ENCODE measurements around the gene CTU2. TPM values are rescaled to one million over a fixed set of nuclear protein-coding genes. Genes with fewer than 3 reads are reported as not detected.

Gene CTU2
- total RNA-seq, 2 experiments from 2014 or later: 46.1 to 48.1 TPM

DNA sequence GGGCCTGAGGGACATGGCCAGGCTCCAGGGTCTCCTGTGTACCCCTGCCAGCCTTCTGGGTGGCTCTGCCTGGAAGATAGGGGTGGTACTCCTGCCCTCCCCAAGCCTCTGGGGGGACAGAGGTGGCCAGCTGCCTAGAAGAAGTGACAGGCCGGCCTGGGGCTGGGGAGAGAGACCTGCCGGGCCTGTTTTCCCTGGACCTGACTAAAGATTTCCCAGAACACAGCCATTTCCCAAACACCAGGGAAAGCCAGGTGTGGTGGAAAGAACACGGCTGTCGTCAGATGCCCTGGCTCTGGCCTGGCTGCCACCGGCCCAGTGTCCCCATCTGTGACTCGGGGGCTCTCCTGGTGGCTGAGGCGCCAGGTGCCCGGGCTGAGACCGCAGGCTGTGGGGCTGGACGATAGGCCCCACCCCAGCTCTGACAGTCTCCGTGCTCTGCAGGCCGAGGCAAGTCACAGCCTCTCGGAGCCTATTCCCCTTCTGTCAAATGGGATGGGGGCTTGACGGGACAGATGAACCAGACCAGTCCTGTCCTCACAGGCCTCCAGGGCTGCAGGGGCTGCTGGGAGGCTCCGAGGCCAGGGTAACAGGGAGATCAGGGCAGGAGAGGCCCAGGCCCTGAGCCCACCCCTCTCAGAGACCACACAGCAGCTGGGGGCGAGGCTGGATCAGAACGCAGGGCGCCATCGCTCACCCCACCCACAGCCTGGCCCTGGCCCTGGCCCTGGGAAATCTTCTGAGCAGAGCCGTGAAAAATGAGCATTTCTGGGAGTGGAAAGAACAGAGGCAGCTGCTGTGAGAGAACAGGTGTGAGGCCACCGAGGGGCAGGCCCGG is 33.1 kb downstream of the CTU2 start:
- no peak overlapping the region for H3K4me3 Mint-ChIP-seq
- DNase-seq: no peak
- CTCF ChIA-PET: no interaction called here
- H3K9me3 Mint-ChIP-seq: no peaks in the 10 kb centered on the region
- no peak overlapping the region for H3K27ac Mint-ChIP-seq
- H3K36me3 Mint-ChIP-seq (ENCODE audit: low read depth): no peaks in the 10 kb centered on the region
- peaks cover 13% of the 10 kb centered on the region for H3K4me1 Mint-ChIP-seq (ENCODE audit: low read depth)
- intact Hi-C loops (cut with micrococcal nuclease): no loop called here
- H3K27me3 Mint-ChIP-seq (ENCODE audit: low read depth): no peaks in the 10 kb centered on the region

DNA sequence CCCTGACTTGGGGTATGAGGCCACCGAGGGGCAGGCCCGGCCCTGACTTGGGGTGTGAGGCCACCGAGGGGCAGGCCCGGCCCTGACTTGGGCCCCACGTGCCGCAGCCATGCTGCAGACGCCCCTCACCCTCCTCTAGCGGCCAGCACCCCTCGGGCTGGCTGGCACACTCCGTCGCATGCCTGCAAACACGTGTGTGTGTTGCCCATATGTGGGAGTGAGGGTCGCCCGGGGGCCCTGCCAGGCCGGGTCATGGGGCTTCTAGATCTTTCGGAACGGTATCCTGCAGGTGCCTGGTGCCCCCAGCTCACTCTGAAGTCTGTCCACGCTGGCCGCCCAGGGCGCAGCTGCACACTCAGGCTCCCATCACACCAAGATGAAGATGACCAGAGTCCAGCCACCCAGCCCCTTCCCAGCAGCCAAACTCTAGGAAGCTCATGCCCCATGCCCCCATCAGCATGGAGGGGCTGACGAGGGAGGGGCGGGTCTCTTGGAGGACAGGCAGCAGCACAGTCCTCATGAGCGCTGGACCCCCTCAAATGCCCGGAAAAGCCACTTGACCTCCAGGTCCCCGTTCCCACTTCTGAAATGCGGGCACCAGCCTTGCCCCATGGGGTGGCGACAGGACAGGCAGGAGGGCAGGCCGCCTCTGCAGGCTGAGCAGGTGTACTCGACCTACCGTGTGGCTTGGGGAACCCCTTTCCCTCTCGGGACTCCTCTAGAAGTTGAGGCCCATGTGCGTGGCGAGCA is 33.8 kb downstream of the CTU2 start:
- Mint-ChIP-seq H3K27ac (no peak overlapping the region), H3K27me3 (ENCODE audit: low read depth) (no peaks in the 10 kb centered on the region), H3K4me1 (ENCODE audit: low read depth) (peaks cover 19% of the 10 kb centered on the region), H3K9me3 (no peaks in the 10 kb centered on the region), H3K4me3 (no peak overlapping the region), H3K36me3 (ENCODE audit: low read depth) (no peaks in the 10 kb centered on the region)
- intact Hi-C loops (cut with micrococcal nuclease): no loop called here
- CTCF ChIA-PET: no interaction called here
- DNase-seq: no peak

DNA sequence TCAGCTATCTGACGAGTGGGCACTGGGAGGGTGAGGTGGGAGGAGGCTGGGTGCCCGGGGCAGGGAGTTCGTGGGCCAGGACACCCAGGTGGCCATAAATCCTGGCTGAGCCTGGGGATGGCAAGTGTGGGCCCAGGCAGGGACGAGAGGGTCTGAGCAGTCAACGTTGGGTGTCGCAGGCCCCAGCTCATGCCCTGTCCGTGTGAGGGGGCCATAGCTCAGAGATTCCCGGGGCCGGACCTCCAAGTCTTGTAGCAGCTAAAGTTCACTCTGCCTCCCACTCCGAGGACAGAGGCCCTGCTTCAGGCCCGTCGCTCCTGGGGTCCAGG is 34.4 kb downstream of the CTU2 start:
- Mint-ChIP-seq H3K27ac (no peak overlapping the region), H3K4me3 (no peak overlapping the region), H3K9me3 (no peaks in the 10 kb centered on the region), H3K4me1 (ENCODE audit: low read depth) (peaks cover 23% of the 10 kb centered on the region), H3K36me3 (ENCODE audit: low read depth) (no peaks in the 10 kb centered on the region), H3K27me3 (ENCODE audit: low read depth) (no peaks in the 10 kb centered on the region)
- no peak for DNase-seq
- intact Hi-C loops (cut with micrococcal nuclease): no loop called here
- CTCF ChIA-PET: no interaction called here

DNA sequence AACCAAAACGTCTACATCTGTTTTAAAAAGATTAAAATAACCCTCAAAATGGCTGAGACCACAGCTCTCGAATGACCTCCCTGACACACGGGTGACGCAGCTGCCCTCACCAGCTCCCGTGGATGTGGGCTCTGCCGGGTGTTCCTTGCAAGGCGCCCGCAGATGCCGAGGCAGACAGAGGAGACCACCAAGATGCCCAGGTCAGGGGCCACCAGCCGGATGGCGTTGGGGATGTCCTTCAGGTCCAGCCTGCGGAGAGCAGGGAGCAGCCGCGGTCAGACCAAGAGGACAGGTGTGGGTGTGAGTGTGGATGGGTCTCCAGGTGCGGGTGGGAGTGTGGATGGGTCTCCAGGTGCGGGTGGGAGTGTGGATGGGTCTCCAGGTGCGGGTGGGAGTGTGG is 35.1 kb downstream of the CTU2 start:
- H3K4me3 Mint-ChIP-seq: no peak overlapping the region
- no peaks in the 10 kb centered on the region for H3K27me3 Mint-ChIP-seq (ENCODE audit: low read depth)
- H3K27ac Mint-ChIP-seq: no peak overlapping the region
- no peaks in the 10 kb centered on the region for H3K36me3 Mint-ChIP-seq (ENCODE audit: low read depth)
- DNase-seq: no peak
- CTCF ChIA-PET: no interaction called here
- intact Hi-C loops (cut with micrococcal nuclease): no loop called here
- H3K4me1 Mint-ChIP-seq (ENCODE audit: low read depth): peaks cover 30% of the 10 kb centered on the region
- no peaks in the 10 kb centered on the region for H3K9me3 Mint-ChIP-seq

DNA sequence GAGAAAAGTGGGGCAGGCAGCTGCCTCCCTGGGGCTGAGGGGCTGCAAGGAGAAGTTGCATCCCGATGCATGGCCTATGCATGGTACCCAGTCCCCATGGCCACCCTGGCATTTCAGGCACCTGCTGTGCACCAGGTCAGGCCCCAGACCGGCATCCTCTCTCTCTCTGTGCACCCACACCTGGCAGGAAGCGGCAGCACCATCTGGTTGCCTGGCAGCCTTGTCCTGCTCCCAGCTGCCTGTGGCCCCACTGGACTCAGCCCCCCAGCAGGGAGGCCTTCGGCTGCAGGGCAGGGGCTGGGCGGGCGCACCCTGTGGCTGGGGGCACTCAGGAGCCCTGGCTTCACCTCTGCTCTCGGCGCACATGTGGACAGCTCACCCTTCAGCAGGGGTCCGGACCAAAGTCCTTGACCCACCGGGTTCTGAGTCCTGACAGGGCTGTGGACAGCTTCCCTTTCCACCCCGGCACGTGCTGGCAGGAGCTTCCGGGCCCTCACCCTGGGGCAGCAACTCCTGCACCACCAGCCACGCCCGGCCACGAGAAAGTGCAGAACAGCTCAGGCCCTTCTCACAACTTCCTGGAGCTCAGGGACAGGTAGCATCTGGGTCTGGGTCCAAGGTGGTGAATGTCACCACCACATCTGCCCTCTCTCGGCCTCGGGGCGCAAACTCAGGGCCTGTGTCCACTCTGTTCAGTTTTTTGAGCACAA is 36.7 kb downstream of the CTU2 start:
- Mint-ChIP-seq H3K9me3 (no peaks in the 10 kb centered on the region), H3K4me3 (no peak overlapping the region), H3K36me3 (ENCODE audit: low read depth) (no peaks in the 10 kb centered on the region), H3K27me3 (ENCODE audit: low read depth) (no peaks in the 10 kb centered on the region), H3K27ac (no peak overlapping the region), H3K4me1 (ENCODE audit: low read depth) (peaks cover 35% of the 10 kb centered on the region)
- intact Hi-C loops (cut with micrococcal nuclease): no loop called here
- no peak for DNase-seq
- CTCF ChIA-PET: interaction anchor here (0.8 to 2.1 kb wide), 15 partner anchors 8 to 115 kb away, joined by 3 to 14 read pairs (median 4); partner anchors contain the start of genes CTU2 and RNF166

DNA sequence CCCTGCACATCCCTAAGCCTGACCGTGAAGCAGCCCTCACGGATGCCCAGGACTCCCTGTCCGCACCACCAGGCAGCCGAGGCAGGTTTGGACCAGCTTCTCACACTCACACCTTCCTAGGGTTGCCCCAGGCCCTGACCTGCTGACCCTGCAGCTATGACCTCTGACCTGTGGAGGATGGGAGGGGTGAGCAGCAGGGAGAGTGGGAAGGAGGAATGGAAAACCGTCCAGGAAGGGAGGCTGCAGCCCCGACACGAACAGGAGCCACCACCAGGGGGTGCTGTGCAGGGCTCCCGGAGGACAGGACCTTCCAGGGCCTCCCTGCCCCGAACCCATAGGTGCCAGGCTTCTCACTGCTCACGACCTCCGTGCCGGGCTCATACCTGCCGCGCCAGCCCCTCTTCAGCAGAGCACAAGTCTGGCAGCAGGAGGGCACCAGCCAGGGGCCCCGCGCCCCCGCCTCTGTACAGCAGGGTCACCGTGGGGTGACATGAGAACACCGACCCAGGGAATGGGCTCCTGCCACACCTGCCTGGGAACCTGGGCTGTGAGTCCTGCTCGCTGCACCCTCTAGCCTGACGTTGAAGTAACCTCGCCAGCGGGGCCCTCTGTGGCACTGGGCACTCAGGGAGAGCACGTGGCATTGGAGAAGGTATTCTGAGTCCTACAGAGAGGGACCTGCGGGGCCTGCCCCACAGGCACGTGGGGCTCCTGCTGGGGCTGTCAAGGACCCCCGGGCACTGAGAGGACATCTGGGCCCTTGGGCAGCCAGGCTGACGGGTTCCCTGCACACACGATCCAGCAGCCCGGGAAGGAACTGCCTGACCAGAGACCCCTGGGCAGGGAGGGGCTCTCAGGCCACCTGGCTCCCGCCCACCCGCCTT is 37.6 kb downstream of the CTU2 start:
- no peaks in the 10 kb centered on the region for H3K9me3 Mint-ChIP-seq
- H3K4me3 Mint-ChIP-seq: no peak overlapping the region
- H3K36me3 Mint-ChIP-seq (ENCODE audit: low read depth): no peaks in the 10 kb centered on the region
- intact Hi-C loops (cut with micrococcal nuclease): no loop called here
- H3K27me3 Mint-ChIP-seq (ENCODE audit: low read depth): no peaks in the 10 kb centered on the region
- no peak overlapping the region for H3K27ac Mint-ChIP-seq
- peaks cover 33% of the 10 kb centered on the region for H3K4me1 Mint-ChIP-seq (ENCODE audit: low read depth)
- DNase-seq: peak; percentile 80
- CTCF ChIA-PET: interaction anchor here (0.8 to 4.6 kb wide), 18 partner anchors 9 to 114 kb away, joined by 3 to 35 read pairs (median 4); partner anchors contain the start of genes CTU2 and RNF166

DNA sequence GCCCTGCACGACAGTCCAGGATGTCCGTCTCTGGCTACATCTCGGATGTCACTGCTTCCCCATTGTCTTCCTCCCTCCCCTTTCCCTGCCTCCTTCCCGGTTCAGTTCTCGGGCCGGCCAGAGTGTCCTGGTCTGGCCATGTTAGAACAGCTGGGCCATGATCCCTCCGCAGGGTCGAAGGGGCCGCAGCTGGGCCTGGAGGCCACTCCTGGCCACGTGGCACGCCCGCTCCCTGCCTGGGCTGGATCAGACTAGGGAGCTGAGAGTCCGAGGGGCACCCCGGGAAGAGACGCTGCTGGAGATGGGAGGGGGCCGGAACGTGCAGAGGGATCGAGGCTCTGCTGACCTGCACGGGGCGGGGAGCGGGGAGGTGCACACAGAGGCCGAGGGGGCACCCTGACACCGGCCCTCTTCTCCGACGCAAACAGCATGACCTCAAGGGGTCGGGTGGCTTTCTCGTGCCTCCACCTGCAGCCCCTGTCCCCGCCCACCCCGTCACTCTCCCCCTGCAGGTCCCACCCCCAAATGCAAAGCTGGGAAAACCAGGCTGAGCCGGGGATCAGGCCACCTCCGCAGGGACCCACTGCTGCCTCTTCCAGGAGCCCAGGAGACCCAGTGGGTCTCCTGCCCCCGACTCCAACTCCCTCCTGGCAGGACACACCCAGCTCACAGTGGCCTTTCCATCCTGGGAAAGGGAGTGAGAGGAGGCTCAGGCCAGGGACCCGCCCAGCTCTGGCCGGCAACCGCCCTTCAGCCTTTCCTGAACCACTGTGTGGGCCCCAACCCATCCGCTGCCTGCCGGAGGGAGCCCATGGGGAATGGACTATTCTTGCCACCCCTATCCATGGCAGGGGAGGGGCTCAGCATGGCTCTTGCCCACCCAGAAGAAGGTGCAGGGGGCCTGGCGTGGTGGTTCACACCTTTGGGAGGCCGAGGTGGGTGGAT is 38.5 kb downstream of the CTU2 start:
- CTCF ChIA-PET: interaction anchor here (0.6 to 4.6 kb wide), 8 partner anchors 7 to 532 kb away, joined by 3 to 35 read pairs (median 6); no protein-coding TSS in a partner anchor
- no peaks in the 10 kb centered on the region for H3K36me3 Mint-ChIP-seq (ENCODE audit: low read depth)
- no peaks in the 10 kb centered on the region for H3K27me3 Mint-ChIP-seq (ENCODE audit: low read depth)
- no peak overlapping the region for H3K4me3 Mint-ChIP-seq
- H3K9me3 Mint-ChIP-seq: no peaks in the 10 kb centered on the region
- intact Hi-C loops (cut with micrococcal nuclease): loop anchor here (1.0 kb wide), 1 partner anchor 37 kb away; no protein-coding TSS in a partner anchor
- DNase-seq: no peak
- peaks cover 32% of the 10 kb centered on the region for H3K4me1 Mint-ChIP-seq (ENCODE audit: low read depth)
- no peak overlapping the region for H3K27ac Mint-ChIP-seq

DNA sequence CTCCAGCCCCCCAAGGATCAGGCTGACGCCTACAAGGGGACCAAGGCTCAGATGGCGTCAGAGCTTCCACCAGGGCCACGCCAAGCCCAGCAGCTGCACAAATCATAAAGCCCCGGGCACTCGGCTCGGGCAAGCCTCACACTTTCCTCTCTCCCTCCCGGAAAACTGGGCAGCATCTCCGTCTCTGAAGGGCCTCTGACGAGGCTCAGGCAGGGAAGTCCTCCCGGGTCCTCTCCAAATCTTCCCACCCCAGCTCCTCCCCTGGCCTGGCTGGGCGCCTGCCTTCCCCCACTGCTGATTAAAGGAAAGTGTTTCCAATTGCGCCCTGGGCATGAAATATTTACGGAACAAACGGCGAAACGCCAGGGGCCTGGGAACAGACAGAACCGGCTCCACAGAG is 40.2 kb downstream of the CTU2 start:
- H3K9me3 Mint-ChIP-seq: no peaks in the 10 kb centered on the region
- H3K4me3 Mint-ChIP-seq: no peak overlapping the region
- no peak overlapping the region for H3K27ac Mint-ChIP-seq
- H3K36me3 Mint-ChIP-seq (ENCODE audit: low read depth): no peaks in the 10 kb centered on the region
- no peak for DNase-seq
- intact Hi-C loops (cut with micrococcal nuclease): no loop called here
- peaks cover 32% of the 10 kb centered on the region for H3K4me1 Mint-ChIP-seq (ENCODE audit: low read depth)
- no peaks in the 10 kb centered on the region for H3K27me3 Mint-ChIP-seq (ENCODE audit: low read depth)
- CTCF ChIA-PET: interaction anchor here (0.8 to 4.6 kb wide), 6 partner anchors 8 to 36 kb away, joined by 3 to 35 read pairs (median 6); no protein-coding TSS in a partner anchor

DNA sequence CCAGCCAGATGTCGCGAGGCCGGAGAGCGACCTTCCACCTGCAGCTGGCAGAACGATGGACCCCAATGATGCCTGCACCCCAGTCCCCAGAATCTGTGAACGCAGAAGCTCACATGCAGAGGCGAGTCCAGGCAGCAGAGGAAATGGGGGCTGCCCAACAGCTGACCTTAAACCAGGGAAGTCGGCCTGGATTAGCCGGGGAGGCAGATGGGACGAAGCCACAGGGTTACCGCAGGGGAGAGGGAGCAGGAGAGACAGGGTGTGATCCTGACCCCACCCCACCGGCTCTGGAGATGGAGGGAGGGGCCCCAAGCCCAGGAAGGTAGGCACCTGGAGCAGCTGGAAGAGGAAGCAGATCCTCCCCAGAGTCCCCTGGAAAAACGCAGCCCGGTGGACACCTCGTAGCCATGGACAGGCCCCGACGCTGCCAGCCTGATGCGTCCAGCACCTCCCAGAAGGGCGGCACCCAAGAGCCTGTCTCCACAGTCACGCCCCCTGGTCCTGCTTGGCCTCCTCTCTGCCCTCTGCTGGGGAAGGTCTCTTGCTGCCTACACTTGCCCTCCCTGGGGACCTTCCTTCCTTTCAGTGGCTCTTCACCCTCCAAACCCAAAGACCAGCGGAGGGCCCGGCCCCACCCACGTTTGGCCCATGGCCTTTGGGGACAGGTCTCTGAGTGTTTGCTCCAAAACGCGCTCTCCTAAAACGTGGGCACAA is 41.4 kb downstream of the CTU2 start:
- peak; percentile 37 for DNase-seq
- CTCF ChIA-PET: interaction anchor here (0.8 to 4.6 kb wide), 2 partner anchors 10 to 35 kb away, joined by 3 to 35 read pairs; no protein-coding TSS in a partner anchor
- H3K9me3 Mint-ChIP-seq: no peaks in the 10 kb centered on the region
- H3K27me3 Mint-ChIP-seq (ENCODE audit: low read depth): no peaks in the 10 kb centered on the region
- peaks cover 32% of the 10 kb centered on the region for H3K4me1 Mint-ChIP-seq (ENCODE audit: low read depth)
- no peak overlapping the region for H3K4me3 Mint-ChIP-seq
- H3K36me3 Mint-ChIP-seq (ENCODE audit: low read depth): no peaks in the 10 kb centered on the region
- intact Hi-C loops (cut with micrococcal nuclease): no loop called here
- no peak overlapping the region for H3K27ac Mint-ChIP-seq

DNA sequence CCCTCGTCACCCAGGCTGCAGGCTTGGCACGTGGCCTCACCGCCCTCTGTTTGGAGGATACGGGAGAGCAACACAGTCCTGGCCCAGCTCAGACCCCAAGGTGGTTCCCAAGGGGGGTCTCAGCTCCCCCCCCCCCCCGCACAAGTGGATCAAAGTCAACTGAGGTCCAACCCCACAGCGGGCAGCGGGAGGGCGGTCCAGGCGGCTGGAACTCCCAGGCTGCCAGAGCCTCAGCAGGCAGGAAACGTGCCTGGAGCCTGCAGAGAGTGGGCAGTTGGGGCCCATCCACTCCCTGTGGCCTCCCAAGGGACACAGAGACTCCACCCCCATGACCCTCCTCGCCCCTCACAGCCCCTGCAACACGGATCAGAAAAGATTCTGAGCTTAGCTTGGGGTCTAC is 42.1 kb downstream of the CTU2 start:
- no peak for DNase-seq
- H3K4me3 Mint-ChIP-seq: no peak overlapping the region
- intact Hi-C loops (cut with micrococcal nuclease): no loop called here
- no peaks in the 10 kb centered on the region for H3K9me3 Mint-ChIP-seq
- H3K27me3 Mint-ChIP-seq (ENCODE audit: low read depth): no peaks in the 10 kb centered on the region
- CTCF ChIA-PET: interaction anchor here (4.6 kb wide), 1 partner anchor 34 kb away, joined by 35 read pairs; no protein-coding TSS in a partner anchor
- no peaks in the 10 kb centered on the region for H3K36me3 Mint-ChIP-seq (ENCODE audit: low read depth)
- H3K27ac Mint-ChIP-seq: no peak overlapping the region
- peaks cover 32% of the 10 kb centered on the region for H3K4me1 Mint-ChIP-seq (ENCODE audit: low read depth)
